ENCODE measurements around the gene LGALS1.
A peak's percentile ranks its signal among the peaks of the same experiment; 100 is the strongest.

The LGALS1 gene

GRCh38 chr22:37674951-37675929 is at the start of gene LGALS1:
Gene LGALS1, plus strand, starts transcription at chr22:37675636. Its CDS starts 67 bp downstream, at chr22:37675703.
- DNase-seq (ENCODE audit: low read depth, low spot score) = peak; percentile 91

DNA sequence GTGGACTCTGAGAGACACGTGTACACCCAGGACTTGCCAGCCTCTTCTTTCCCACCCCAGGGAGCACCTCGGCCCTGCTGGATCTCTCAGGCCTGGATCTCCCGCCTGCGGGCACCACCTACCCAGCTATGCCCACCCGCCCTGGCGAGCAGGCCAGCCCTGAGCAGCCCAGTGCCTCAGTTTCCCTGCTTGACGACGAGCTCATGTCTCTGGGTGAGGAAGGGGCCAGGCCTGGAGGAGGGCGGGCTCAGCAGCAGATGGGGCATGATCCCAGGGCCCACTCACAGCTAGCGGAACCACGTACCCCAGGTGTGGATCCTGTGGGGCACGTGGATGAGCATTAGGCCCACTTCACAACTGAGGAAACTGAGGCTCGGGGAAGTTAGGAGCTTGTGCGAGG is 49.7 kb upstream of the LGALS1 start:
- DNase-seq (ENCODE audit: low read depth, low spot score) = no peak

DNA sequence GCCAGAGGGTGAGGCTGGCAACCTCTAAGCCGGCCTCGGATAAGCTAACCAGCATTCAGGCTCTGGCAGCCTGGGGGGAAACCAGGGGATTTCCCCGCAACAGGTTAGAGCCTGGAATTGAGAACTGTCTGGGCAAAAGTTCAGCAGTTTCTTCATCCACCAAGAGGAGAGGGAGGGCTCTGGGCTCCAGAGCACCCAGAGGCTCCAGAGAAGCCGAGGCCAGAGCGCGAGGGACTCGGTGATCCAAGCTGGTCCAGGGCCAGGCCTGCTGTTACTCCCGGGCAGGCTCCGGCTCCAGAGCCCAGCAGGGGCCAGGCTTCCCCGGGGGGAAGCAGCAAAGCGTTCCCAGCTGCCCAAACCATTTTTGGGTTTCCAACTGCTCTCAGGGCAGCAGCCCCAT is 49.3 kb upstream of the LGALS1 start:
- no peak for DNase-seq (ENCODE audit: low read depth, low spot score)

DNA sequence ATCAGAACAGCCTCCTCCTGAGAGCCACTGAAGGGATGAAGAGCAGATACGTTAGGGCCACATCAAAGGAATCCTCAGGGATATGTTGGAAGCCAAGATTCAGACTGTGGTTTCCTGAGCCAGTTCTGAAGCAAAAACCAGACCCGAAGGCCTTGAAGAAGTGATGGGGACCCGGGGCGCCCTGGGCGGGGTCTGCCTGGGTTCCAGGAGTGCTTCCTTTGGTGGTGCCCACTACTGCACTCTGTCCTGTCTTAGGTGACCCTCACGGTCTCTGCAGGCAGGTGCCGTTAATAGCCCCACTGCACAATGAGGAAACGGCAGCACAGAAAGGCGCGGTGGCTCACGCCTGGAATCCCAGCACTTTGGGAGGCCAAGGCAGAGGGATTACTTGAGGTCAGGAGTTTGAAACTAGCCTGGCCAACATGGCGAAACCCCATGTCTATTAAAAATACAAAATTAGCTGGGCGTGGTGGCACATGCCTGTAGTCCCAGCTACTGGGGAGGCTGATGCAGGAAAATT is 48.8 kb upstream of the LGALS1 start:
- no peak for DNase-seq (ENCODE audit: low read depth, low spot score)

DNA sequence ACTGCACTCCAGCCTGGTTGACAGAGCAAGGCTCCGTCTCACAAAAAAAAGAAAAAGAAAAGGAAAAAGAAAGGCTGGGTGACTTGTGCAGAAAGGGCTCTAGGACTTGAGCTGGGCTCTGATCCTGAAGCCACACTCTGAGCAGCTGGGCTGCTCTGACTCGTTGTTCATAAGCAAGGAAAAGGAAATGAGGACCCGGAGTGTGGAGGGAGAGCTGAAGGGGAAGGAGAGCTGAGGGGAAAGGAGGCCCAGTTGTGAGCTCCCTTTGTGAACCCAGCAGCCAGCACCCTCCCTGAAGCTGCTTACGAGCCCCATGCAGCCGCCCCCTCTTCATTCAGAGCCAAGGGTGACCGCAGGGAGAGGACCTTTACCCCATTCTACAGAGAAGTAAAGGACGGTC is 48.3 kb upstream of the LGALS1 start:
- DNase-seq (ENCODE audit: low read depth, low spot score) = no peak

- DNase-seq (ENCODE audit: low read depth, low spot score) = no peak
Observed at GRCh38 chr22:37627545-37627944, 47.9 kb upstream of the LGALS1 start.

DNA sequence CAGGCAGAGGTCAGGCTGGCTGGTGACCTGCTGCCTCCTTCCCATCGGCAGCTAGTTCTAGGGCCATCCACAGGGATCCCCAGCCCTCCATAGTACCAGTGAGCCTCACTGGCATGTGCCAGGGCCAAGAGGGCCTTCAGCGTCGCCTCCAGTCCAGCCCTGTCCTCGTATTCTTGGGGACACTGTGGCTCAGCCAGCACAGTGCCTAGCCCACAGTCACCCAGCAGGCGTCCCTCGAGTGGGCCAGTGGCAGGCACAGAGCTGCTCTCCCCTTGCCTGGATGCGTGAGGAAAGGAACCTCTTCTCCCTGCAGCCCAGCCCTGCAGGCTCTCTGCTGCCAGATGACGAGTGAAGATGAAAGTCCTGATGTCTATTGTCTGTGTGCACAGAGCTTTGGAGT is 46.6 kb upstream of the LGALS1 start:
- DNase-seq (ENCODE audit: low read depth, low spot score) = no peak

- DNase-seq (ENCODE audit: low read depth, low spot score) = no peak
Observed at GRCh38 chr22:37629928-37630327, 45.5 kb upstream of the LGALS1 start.

GRCh38 chr22:37630839-37631435 is 44.5 kb upstream of the LGALS1 start:
- DNase-seq (ENCODE audit: low read depth, low spot score) = no peak

- DNase-seq (ENCODE audit: low read depth, low spot score) = no peak
Observed at GRCh38 chr22:37631448-37632173, 43.8 kb upstream of the LGALS1 start.

- DNase-seq (ENCODE audit: low read depth, low spot score) = no peak
Observed at GRCh38 chr22:37632174-37633088, 43.0 kb upstream of the LGALS1 start.

DNA sequence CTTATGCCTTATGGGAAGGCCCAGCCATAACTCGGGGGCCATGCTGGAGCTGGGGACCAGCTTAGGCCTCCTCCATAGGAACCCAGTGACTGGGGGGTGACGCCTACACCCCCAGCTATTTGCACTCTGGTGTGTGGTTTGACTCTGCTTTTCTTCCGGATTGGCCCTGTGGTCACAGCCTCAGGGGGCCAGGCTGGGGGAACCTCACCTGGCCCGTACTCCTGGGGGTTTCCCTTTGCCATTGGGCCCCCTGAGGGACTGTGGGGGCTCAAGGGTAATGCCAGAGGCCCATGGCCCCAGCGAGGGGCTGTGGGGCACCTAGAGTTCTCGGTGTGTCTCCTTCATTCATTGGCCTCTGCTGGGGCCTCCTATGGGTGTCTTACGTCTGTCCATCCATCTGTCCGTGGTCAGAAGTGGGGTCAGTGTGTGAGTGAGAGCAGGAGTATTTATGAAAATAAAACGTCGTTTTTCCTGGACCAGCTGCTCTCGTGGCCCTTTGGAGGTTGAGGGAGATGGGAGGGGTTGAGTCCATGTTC is 42.3 kb upstream of the LGALS1 start:
- no peak for DNase-seq (ENCODE audit: low read depth, low spot score)

- DNase-seq (ENCODE audit: low read depth, low spot score) = peak; percentile 81
Observed at GRCh38 chr22:37633625-37634416, 41.6 kb upstream of the LGALS1 start.

GRCh38 chr22:37634417-37634924 is 41.0 kb upstream of the LGALS1 start:
- DNase-seq (ENCODE audit: low read depth, low spot score) = no peak

DNA sequence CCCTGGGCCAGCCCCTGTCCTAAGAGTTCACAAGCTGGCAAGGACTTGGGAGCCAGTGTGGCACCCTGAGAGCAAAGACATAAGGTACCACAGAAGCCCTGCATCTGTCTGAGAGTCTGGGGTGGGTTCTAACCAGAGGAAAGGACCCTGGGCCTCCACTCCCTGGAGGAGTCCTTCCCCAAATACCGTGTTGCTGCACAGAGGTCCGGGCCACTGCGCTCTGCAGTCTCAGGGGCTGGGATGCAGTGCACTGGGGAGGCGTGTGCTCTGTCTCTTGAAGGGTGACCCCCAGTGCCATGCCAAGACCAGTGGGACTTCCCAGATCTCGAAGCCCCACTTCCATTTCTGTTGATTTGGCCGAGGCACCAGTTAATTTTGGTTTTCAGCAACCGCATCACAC is 40.3 kb upstream of the LGALS1 start:
- DNase-seq (ENCODE audit: low read depth, low spot score) = no peak

DNA sequence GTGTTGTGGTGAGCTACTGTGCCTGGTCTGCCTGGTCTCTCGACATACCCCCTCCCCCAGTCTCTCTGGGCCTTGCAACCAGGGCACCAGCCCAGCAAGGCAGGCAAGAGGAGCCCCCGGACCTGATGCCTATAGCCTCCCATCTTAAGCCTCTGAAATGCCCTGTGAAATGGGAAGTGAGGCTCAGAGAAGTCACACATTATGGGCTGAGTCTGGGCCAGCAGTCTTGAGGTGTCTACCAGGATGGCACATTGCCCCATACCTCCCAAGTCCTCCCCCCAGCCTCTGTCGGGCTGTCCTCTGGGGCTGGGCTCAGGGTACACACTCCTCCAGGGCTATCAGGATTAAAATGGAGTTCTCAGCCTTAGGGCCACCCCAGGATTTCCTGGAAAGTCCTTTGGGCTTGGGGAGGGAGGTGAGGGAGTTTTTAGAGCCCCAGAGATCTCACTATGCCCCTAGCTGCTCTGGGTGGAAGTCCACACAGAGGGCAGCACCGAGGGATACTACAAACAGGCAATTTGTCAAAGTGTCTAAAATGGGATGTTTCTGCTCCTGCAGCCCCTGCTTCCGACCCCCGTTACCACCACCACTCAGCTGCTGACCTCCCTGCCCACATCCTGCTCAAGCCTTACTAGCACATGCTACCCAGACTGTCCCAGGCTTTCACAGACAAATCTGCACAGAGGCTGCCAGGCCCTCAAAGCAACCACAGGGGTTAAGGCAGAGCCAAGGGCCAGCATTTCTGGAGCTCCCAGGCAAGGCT is 39.1 kb upstream of the LGALS1 start:
- no peak for DNase-seq (ENCODE audit: low read depth, low spot score)

- DNase-seq (ENCODE audit: low read depth, low spot score) = no peak
Observed at GRCh38 chr22:37636949-37637273, 38.5 kb upstream of the LGALS1 start.

GRCh38 chr22:37638391-37639069 is 36.9 kb upstream of the LGALS1 start:
- DNase-seq (ENCODE audit: low read depth, low spot score) = no peak
